Uterus (tissue), 2 donors: ENCODE results near the gene NCKAP1.

Experiments
- POLR2A ChIP-seq, 2 donors: fragments of 450-650 bp; IDR thresholded peaks; one replicate each; pipeline ENCODE4 v1.6.1; 2016; ENCODE audit warnings: antibody characterized with exemption in 2 of 2, mild to moderate bottlenecking in 1 of 2, moderate library complexity in 1 of 2
- TF ChIP-seq, protein P1 (sequence below), 4 experiments: fragments of 200-600 bp in 2 of 4; fragments of 450-650 bp in 2 of 4; sonication (generic) in 2 of 4; IDR thresholded peaks; one replicate each; pipeline ENCODE4 v1.5.1; 2016 to 2019; ENCODE audit warnings: antibody characterized with exemption in 4 of 4, mild to moderate bottlenecking in 2 of 4, moderate library complexity in 1 of 4

DNA sequence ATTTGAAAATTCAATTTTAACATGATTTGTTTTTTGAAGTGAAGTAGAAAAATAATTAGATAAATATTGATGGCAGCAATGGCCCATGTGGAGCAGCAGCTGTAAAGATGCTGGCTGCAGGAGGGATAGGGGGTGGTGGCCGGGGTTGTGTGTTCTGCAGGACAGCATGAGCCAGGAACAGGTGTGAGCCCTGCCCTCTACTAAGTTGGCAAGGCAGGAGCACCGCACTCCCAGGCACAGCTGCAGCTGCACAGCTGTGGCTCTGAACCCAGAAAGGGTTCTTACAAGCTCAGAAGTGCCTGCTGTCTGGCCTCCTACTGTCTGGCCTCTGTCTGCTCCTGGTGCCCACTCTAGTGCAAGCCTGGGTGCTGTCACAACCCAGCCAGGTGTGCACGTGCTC lies 30.3 kb upstream of the NCKAP1 start:
- TF ChIP-seq POLR2A (IDR thresholded peaks at IDR 0.05), result no peak
- TF ChIP-seq, protein P1, sequence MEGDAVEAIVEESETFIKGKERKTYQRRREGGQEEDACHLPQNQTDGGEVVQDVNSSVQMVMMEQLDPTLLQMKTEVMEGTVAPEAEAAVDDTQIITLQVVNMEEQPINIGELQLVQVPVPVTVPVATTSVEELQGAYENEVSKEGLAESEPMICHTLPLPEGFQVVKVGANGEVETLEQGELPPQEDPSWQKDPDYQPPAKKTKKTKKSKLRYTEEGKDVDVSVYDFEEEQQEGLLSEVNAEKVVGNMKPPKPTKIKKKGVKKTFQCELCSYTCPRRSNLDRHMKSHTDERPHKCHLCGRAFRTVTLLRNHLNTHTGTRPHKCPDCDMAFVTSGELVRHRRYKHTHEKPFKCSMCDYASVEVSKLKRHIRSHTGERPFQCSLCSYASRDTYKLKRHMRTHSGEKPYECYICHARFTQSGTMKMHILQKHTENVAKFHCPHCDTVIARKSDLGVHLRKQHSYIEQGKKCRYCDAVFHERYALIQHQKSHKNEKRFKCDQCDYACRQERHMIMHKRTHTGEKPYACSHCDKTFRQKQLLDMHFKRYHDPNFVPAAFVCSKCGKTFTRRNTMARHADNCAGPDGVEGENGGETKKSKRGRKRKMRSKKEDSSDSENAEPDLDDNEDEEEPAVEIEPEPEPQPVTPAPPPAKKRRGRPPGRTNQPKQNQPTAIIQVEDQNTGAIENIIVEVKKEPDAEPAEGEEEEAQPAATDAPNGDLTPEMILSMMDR (IDR thresholded peaks at IDR 0.05), result no peak
